Bronchial epithelial cell (primary cell): Measurements from ENCODE around the gene MAGI2. TPM values are rescaled to one million over a fixed set of nuclear protein-coding genes. Genes with fewer than 3 reads are reported as not detected.

Experiments
- DNase-seq: peaks from one replicate; pipeline ENCODE4 v3.0.0-alpha.2; 2010; ENCODE audit warnings: low read depth
- FAIRE-seq: peaks from 2 replicates; lab custom pipeline; 2011; peaks lifted over from hg19 to GRCh38; lab: Jason Lieb, UNC
- H3K27me3 ChIP-seq: 2 replicates; pipeline ENCODE4 v1.5.1; 2011; ENCODE audit warnings: low read length; ENCODE audit not compliant: control insufficient read depth, insufficient read depth
- H3K36me3 ChIP-seq: 2 replicates; pipeline ENCODE4 v1.5.1; 2011; ENCODE audit warnings: low read length; ENCODE audit not compliant: control insufficient read depth, insufficient read depth
- H3K4me3 ChIP-seq: 2 replicates; pipeline ENCODE4 v1.5.1; 2011; ENCODE audit warnings: mild to moderate bottlenecking, low read depth, low read length, control low read depth
- total RNA-seq: library from RNA; depleted of rRNA; stranded (reverse); fragments of >200 nt; gene quantifications from 2 replicates; pipeline ENCODE4 v1.2.1, GENCODE V29; 2014
- TF ChIP-seq, protein P1 (sequence below): IDR thresholded peaks from 2 replicates; pipeline ENCODE4 v1.5.1; 2011; ENCODE audit warnings: mild to moderate bottlenecking, moderate library complexity, low read length, control low read depth, inconsistent platforms; ENCODE audit not compliant: insufficient read depth, severe bottlenecking

Gene MAGI2
- total RNA-seq, 1 donor from 2014 or later, result 2.6 TPM

DNA sequence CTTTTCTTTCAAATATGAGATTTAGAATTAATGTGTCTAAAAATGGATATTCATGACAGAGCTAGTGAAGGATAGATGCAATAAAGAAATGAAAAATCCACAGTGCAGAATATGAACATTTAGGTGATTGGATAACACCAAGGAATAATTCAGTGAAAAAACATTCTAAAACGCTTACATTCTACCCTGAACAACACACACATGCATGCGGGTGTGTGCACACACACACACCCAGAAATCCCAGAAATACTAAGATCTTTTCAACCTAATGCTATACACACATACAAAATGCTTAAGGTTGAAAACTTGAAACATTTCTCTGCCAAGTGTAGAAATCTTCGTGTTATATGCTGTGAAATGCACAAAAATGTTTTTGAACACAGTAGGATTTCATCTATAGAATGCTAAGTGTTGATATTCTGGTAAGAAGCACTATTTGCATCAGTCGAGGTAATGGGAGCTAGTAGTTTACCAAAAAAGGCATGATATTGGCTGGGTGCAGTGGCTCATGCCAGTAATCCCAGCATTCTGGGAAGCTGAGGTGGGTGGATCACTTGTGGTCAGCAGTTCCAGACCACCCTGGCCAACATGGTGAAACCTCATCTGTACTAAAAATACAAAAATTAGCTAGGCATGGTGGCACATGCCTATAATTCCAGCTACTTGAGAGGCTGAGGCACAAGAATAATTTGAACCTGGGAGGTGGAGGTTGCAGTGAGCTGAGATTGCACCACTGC is 1054.3 kb downstream of the MAGI2 start:
- DNase-seq (no peak), FAIRE-seq (no peak)
- Histone ChIP-seq H3K36me3 (no peaks in the 10 kb centered on the region), H3K27me3 (no peaks in the 10 kb centered on the region), H3K4me3 (no peak overlapping the region)
- TF ChIP-seq, protein P1, sequence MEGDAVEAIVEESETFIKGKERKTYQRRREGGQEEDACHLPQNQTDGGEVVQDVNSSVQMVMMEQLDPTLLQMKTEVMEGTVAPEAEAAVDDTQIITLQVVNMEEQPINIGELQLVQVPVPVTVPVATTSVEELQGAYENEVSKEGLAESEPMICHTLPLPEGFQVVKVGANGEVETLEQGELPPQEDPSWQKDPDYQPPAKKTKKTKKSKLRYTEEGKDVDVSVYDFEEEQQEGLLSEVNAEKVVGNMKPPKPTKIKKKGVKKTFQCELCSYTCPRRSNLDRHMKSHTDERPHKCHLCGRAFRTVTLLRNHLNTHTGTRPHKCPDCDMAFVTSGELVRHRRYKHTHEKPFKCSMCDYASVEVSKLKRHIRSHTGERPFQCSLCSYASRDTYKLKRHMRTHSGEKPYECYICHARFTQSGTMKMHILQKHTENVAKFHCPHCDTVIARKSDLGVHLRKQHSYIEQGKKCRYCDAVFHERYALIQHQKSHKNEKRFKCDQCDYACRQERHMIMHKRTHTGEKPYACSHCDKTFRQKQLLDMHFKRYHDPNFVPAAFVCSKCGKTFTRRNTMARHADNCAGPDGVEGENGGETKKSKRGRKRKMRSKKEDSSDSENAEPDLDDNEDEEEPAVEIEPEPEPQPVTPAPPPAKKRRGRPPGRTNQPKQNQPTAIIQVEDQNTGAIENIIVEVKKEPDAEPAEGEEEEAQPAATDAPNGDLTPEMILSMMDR, result no peak

DNA sequence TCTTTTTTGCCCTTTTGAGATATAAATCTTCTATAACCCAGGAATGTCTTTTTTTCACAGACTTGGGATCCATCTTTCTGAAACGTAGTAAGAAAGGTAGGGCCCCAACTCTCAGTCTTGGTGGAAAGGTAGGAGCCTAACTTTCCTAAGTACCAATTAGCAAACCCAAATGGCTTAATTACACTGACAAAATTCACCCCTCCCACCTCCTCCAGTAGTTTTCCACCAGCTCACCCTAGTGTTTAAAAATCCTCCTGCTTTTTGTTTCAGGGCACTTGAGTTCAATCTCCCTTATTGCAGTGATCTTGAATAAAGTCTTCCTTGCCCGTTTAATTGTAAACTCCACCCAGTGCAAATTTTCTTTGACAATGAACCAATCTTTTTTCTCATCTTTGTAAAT is 1054.9 kb downstream of the MAGI2 start:
- DNase-seq (no peak), FAIRE-seq (no peak)
- H3K27me3 ChIP-seq, result no peaks in the 10 kb centered on the region
- TF ChIP-seq, protein P1, result no peak
- H3K36me3 ChIP-seq, result no peaks in the 10 kb centered on the region
- H3K4me3 ChIP-seq, result no peak overlapping the region

DNA sequence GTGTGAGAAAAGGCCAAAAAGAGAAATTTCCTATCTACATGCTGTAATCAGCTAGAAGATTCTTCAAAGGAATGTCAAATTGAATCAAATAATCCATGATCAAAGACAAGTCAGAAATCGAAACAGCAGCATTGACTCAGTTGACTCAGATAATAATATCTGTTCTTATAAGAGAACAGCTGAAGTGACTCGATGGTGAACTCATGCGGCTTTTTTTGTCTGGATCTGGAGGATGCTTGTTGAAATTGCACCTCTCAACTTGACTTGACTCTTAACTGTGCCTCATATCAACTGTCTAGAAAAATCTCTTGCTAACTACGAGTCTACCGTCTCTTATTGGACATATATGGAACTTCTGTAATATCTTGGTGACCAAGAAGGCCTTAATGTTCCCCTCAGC is 1055.4 kb downstream of the MAGI2 start:
- TF ChIP-seq, protein P1, result no peak

DNA sequence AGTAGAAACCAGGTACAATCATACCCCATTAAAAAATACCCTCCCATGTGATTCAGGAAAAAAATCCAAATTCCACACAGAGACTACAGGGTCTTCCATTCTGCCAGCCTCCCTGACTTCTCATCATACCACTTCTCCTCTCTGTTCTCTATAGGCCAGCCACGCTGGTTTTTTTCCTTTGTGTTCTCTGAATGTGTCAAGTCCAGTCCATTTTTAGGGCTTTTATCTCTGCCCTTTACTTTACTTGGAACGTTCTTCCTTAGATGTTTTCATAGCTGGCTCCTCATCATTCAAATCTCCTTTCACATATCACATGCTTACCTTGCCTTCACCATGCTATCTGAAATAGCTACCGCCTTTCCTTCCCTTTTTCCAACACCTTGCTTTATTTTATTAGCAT is 1057.3 kb downstream of the MAGI2 start:
- DNase-seq (no peak), FAIRE-seq (no peak)
- Histone ChIP-seq H3K36me3 (no peaks in the 10 kb centered on the region), H3K4me3 (no peak overlapping the region), H3K27me3 (no peaks in the 10 kb centered on the region)
- TF ChIP-seq, protein P1, result no peak

More for the DNA sequence above, 1055.4 kb downstream of the MAGI2 start:
- DNase-seq (no peak), FAIRE-seq (no peak)
- Histone ChIP-seq H3K36me3 (no peaks in the 10 kb centered on the region), H3K4me3 (no peak overlapping the region), H3K27me3 (no peaks in the 10 kb centered on the region)

DNA sequence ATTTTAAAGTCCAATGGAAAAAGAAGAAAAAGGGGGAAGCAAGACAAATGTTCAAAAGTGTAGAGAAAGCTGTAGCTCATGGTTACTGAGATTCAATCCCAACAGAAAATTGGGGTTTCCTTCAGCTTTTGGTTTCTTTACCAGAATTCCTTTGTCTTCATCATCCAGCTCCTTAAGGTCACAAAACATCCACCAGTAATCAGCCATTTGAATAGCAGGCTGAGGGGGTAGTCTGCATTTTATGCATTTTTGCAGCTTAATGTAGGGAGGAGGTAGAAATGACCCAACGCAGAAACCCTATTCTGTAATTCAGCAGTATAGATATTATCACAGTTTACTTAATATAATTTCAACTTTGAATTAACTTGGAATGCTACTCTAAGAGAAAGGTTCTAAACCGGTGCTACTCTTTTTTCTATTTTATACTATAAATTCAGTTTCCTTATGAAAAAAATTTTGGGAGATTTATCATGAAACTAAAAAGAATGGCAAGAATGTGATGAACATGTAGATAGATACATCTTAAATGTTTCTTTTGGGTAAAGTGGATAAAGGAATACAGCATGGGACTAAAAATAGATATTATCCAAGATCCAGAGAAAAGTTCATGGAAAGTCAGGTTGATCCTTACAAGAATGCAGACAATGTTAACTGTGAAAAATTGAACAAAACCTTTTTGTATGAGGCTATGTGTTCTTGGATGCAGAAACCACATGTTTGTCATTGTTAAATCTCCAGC is 1058.0 kb downstream of the MAGI2 start:
- DNase-seq (no peak), FAIRE-seq (no peak)
- H3K4me3 ChIP-seq, result no peak overlapping the region
- TF ChIP-seq, protein P1, result no peak
- H3K27me3 ChIP-seq, result no peaks in the 10 kb centered on the region
- no peaks in the 10 kb centered on the region for H3K36me3 ChIP-seq
